ENCODE measurements around the gene LRRC34. TPM values are rescaled to one million over a fixed set of nuclear protein-coding genes. Genes with fewer than 3 reads are reported as not detected.
A peak's percentile ranks its signal among the peaks of the same experiment; 100 is the strongest.

The LRRC34 gene
- total RNA-seq, 6 donors from 2014 or later = 0.78 to 12.9 (median 3.9) TPM

DNA sequence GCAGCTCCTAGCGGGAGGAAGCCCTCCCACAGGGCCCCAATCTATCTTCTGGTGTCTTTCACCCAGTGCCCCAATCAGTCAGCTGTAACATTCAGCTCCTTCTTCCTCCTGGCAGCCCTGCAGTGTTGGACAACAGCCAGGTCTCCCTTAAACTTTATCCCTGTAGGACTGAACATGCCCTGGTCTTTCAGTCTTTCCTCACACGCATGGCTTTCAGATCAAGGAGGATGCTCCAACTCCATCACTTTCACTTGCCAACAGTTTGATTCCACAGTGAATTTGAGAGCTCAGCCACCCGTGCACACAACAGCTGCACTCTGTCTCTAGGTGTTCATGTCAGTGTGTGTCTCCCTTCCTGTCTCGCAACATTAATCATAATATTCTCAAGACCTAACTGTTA lies 28.5 kb upstream of the LRRC34 start:
- Histone ChIP-seq H3K9me3 (no peaks in the 10 kb centered on the region), H3K4me1 (no peaks in the 10 kb centered on the region), H3K27me3 (no peaks in the 10 kb centered on the region), H3K4me3 (no peak overlapping the region), H3K27ac (no peak overlapping the region), H3K36me3 (no peaks in the 10 kb centered on the region)
- TF ChIP-seq POLR2AphosphoS5 (IDR thresholded peaks at IDR 0.05) = peak in 1 of 2 donors; percentile 18
- no peak for TF ChIP-seq POLR2A (IDR thresholded peaks at IDR 0.05)
- 59 to 80% methylated on average over 4 of the region's 4 CpGs for WGBS, 2 donors
- DNase-seq = no peak
- no peak for ATAC-seq (ENCODE audit: low FRiP score in 2 of 2)

DNA sequence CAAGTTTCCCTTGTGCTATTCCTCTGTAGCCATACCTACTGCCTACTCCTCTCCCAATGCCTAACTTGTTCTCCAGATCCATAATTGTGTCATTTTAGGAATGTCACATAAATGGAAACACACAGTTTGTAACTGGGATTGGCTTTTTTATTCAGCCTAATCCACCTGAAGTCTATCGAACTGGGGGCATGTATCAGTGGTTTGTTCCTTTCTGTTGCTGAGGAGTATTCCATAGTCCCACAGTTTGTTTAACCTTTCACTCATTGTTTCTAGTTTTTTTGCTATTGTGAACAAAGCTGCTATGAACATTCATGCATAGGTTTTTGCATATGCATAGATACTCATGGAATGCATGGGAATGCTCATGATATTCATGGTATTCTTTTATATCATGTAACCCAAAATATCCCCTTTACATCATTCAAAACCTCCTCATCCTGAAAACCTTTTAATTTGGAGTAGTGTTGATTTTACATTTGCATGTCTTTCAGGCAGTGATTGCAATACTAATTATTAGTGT lies 25.9 kb upstream of the LRRC34 start:
- H3K4me1 ChIP-seq = no peaks in the 10 kb centered on the region
- no peak overlapping the region for H3K4me3 ChIP-seq
- no peaks in the 10 kb centered on the region for H3K9me3 ChIP-seq
- WGBS, 2 donors = 100% methylated on average over 1 of the region's 1 CpG
- DNase-seq (no peak), ATAC-seq (ENCODE audit: low FRiP score in 2 of 2) (no peak)
- no peak for TF ChIP-seq POLR2A (IDR thresholded peaks at IDR 0.05)
- TF ChIP-seq EP300 (IDR thresholded peaks at IDR 0.05) = no peak
- no peak for TF ChIP-seq CTCF (IDR thresholded peaks at IDR 0.05)
- TF ChIP-seq POLR2AphosphoS5 (IDR thresholded peaks at IDR 0.05) = no peak
- H3K27ac ChIP-seq = no peak overlapping the region
- no peaks in the 10 kb centered on the region for H3K36me3 ChIP-seq
- no peaks in the 10 kb centered on the region for H3K27me3 ChIP-seq

DNA sequence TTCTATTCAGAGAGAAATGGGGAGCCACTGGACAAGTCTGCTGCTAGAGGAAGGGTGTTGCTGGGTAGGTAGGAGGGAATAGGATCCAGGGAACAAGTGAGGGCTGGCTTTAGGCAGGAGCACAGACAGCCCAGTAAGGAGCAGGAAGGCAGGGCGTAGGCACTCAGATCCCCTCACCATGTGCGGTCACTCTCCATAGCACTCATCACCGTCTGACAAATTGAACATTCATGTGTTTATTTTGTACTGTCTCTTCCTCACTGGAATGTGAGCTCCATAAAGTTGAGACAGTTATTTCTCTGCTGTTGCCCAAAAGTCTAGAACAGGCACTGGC lies 24.2 kb upstream of the LRRC34 start:
- H3K27ac ChIP-seq = peak overlapping the region in 1 of 4 donors; percentile 57
- peak; percentile 38 to 80 for ATAC-seq (ENCODE audit: low FRiP score in 2 of 2)
- no peaks in the 10 kb centered on the region for H3K4me1 ChIP-seq
- DNase-seq = no peak
- H3K27me3 ChIP-seq = no peaks in the 10 kb centered on the region
- no peaks in the 10 kb centered on the region for H3K9me3 ChIP-seq
- WGBS, 2 donors = 64 to 84% methylated on average over 3 of the region's 3 CpGs
- TF ChIP-seq POLR2AphosphoS5 (IDR thresholded peaks at IDR 0.05) = peak in 1 of 2 donors; percentile 50
- no peak for TF ChIP-seq EP300 (IDR thresholded peaks at IDR 0.05)
- TF ChIP-seq POLR2A (IDR thresholded peaks at IDR 0.05) = no peak
- H3K36me3 ChIP-seq = no peaks in the 10 kb centered on the region
- H3K4me3 ChIP-seq = no peak overlapping the region

DNA sequence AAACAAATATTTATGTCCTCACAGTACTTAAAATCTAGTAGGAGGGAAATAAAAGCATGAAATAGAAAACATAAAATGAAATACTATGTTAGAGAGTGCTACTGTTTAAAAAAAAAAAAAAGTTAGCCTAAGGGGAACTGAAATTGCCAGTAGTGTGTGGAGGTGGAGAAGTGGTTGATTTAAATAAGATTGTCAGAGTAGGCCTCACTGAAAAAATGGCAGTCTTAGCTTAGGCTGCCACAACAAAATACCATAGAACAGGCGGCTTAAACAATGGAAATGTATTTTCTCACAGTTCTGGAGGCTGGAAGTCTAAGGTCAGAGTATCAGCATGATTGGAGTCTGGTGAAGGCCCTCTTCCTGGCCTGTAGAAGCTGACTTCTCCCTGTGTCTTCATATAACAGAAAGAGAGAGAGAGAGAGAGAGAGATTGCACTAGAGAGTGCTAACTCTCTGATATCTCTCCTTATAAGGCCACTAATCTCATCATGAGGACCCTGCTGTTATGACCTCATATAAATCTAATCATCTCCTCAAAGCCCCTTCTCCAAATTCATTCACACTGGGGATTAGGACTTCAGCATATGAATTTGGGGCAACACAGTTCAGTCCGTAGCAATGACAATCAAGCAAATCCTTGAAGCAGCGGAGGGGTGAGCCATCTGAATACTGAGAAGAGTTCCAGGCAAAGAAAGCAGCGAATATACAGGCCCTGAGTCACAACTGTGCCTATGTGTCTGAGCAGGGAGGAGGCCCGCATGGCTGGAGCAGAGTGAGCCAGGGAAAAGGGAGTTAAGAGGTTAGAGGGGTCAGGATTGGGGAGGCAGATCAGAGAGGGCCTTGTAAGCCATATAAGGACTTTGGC lies 23.6 kb upstream of the LRRC34 start:
- H3K27ac ChIP-seq = peak overlapping the region in 2 of 4 donors; percentile 1 to 57

GRCh38 chr3:169835533-169835932 lies 22.8 kb upstream of the LRRC34 start:
- Histone ChIP-seq H3K27ac (peak overlapping the region in 1 of 4 donors; percentile 1), H3K4me1 (no peaks in the 10 kb centered on the region), H3K36me3 (no peaks in the 10 kb centered on the region), H3K27me3 (no peaks in the 10 kb centered on the region), H3K4me3 (no peak overlapping the region), H3K9me3 (no peaks in the 10 kb centered on the region)
- TF ChIP-seq EP300 (IDR thresholded peaks at IDR 0.05) (no peak), POLR2AphosphoS5 (IDR thresholded peaks at IDR 0.05) (no peak), CTCF (IDR thresholded peaks at IDR 0.05) (no peak), POLR2A (IDR thresholded peaks at IDR 0.05) (no peak)
- 61 to 78% methylated on average over 1 of the region's 1 CpG for WGBS, 2 donors
- DNase-seq (no peak), ATAC-seq (ENCODE audit: low FRiP score in 2 of 2) (no peak)

More for the DNA sequence above, 23.6 kb upstream of the LRRC34 start:
- no peak for TF ChIP-seq CTCF (IDR thresholded peaks at IDR 0.05)
- TF ChIP-seq POLR2AphosphoS5 (IDR thresholded peaks at IDR 0.05) = no peak
- no peak for TF ChIP-seq EP300 (IDR thresholded peaks at IDR 0.05)
- TF ChIP-seq POLR2A (IDR thresholded peaks at IDR 0.05) = no peak
- H3K4me1 ChIP-seq = no peaks in the 10 kb centered on the region
- 68 to 77% methylated on average over 5 of the region's 5 CpGs for WGBS, 2 donors
- DNase-seq (no peak), ATAC-seq (ENCODE audit: low FRiP score in 2 of 2) (peak in 1 of 2 donors; percentile 76)
- H3K4me3 ChIP-seq = no peak overlapping the region
- no peaks in the 10 kb centered on the region for H3K9me3 ChIP-seq
- no peaks in the 10 kb centered on the region for H3K36me3 ChIP-seq
- H3K27me3 ChIP-seq = no peaks in the 10 kb centered on the region
